Neural progenitor cell (in vitro differentiated cells): ENCODE data around the gene SDC1. TPM values are rescaled to one million over a fixed set of nuclear protein-coding genes. Genes with fewer than 3 reads are reported as not detected.

Experiments used
- DNase-seq: peaks from one replicate; pipeline ENCODE4 v3.0.0-alpha.2; 2016; ENCODE audit warnings: low spot score
- H2AFZ ChIP-seq: fragments of 200-600 bp; sonication (generic); replicated peaks from 2 replicates; pipeline ENCODE4 v1.6.1; 2016; ENCODE audit warnings: antibody characterized with exemption
- H3F3A ChIP-seq: fragments of 200-600 bp; sonication (generic); 2 replicates; pipeline ENCODE4 v1.6.1; 2016; ENCODE audit warnings: antibody characterized with exemption, low read depth
- H3K27ac ChIP-seq: fragments of 200-600 bp; sonication (generic); 2 replicates; pipeline ENCODE4 v1.5.1; 2016; ENCODE audit warnings: mild to moderate bottlenecking
- H3K27me3 ChIP-seq: fragments of 200-600 bp; sonication (generic); 2 replicates; pipeline ENCODE4 v1.6.1; 2016; ENCODE audit warnings: mild to moderate bottlenecking, moderate library complexity
- H3K36me3 ChIP-seq: fragments of 200-600 bp; sonication (generic); 2 replicates; pipeline ENCODE4 v1.5.1; 2016
- H3K4me1 ChIP-seq: fragments of 200-600 bp; sonication (generic); 2 replicates; pipeline ENCODE4 v1.6.1; 2016; ENCODE audit warnings: mixed run types
- H3K4me2 ChIP-seq: fragments of 200-600 bp; sonication (generic); 2 replicates; pipeline ENCODE4 v1.6.1; 2016
- H3K4me3 ChIP-seq: fragments of 200-600 bp; sonication (generic); 2 replicates; pipeline ENCODE4 v1.5.1; 2016
- H3K79me2 ChIP-seq: fragments of 200-600 bp; sonication (generic); 2 replicates; pipeline ENCODE4 v1.6.1; 2016; ENCODE audit warnings: low read depth
- H3K9ac ChIP-seq: fragments of 200-600 bp; sonication (generic); 2 replicates; pipeline ENCODE4 v1.6.1; 2016
- H3K9me3 ChIP-seq: fragments of 200-600 bp; sonication (generic); 2 replicates; pipeline ENCODE4 v1.5.1; 2016; ENCODE audit warnings: low read depth
- H4K20me1 ChIP-seq: fragments of 200-600 bp; sonication (generic); 2 replicates; pipeline ENCODE4 v1.6.1; 2016; ENCODE audit warnings: low read depth
- H3K27ac Mint-ChIP-seq: 3 replicates; pipeline ENCODE4 v1.8.0; 2021; ENCODE audit warnings: mixed read lengths
- H3K27me3 Mint-ChIP-seq: 2 replicates; pipeline ENCODE4 v1.8.0; 2022; ENCODE audit warnings: low read depth, mild to moderate bottlenecking, inconsistent platforms, moderate library complexity, mixed read lengths; ENCODE audit not compliant: insufficient read depth
- H3K36me3 Mint-ChIP-seq: 3 replicates; pipeline ENCODE4 v1.8.0; 2021; ENCODE audit warnings: mixed read lengths
- H3K4me1 Mint-ChIP-seq: 3 replicates; pipeline ENCODE4 v1.8.0; 2021; ENCODE audit warnings: mixed read lengths
- H3K4me3 Mint-ChIP-seq: 3 replicates; pipeline ENCODE4 v1.8.0; 2021; ENCODE audit warnings: mild to moderate bottlenecking, moderate library complexity, mixed read lengths
- H3K9me3 Mint-ChIP-seq: 3 replicates; pipeline ENCODE4 v1.8.0; 2020; ENCODE audit warnings: mixed read lengths
- CTCF ChIP-seq: fragments of 200-600 bp; sonication (generic); IDR thresholded peaks from 2 replicates; pipeline ENCODE4 v1.5.1; 2017; ENCODE audit warnings: antibody characterized with exemption, mild to moderate bottlenecking
- EZH2 ChIP-seq: fragments of 200-600 bp; sonication (generic); IDR thresholded peaks from 2 replicates; pipeline ENCODE4 v1.6.1; 2017; ENCODE audit warnings: antibody characterized with exemption, mild to moderate bottlenecking, moderate library complexity
- EZH2phosphoT487 ChIP-seq: fragments of 200-600 bp; sonication (generic); IDR thresholded peaks from 2 replicates; pipeline ENCODE4 v1.6.1; 2017; ENCODE audit warnings: antibody characterized with exemption
- total RNA-seq: library from RNA; depleted of rRNA; stranded (reverse); fragments of >200 nt; gene quantifications from 2 replicates; pipeline ENCODE4 v1.2.3, GENCODE V29; 2015; ENCODE audit warnings: low replicate concordance

The SDC1 gene
- total RNA-seq, 1 donor from 2014 or later: 27.5 TPM

GRCh38 chr2:20190170-20190569 is 34.8 kb downstream of the SDC1 start:
- Mint-ChIP-seq H3K9me3 (no peaks in the 10 kb centered on the region), H3K27me3 (peaks cover 11% of the 10 kb centered on the region), H3K4me3 (no peak overlapping the region), H3K27ac (no peak overlapping the region), H3K36me3 (no peaks in the 10 kb centered on the region), H3K4me1 (peaks cover 42% of the 10 kb centered on the region)
- H3K27me3 ChIP-seq: no peaks in the 10 kb centered on the region
- peaks cover 41% of the 10 kb centered on the region for H3F3A ChIP-seq
- no peak for DNase-seq
- peaks cover 3% of the 10 kb centered on the region for H4K20me1 ChIP-seq
- H3K9me3 ChIP-seq: no peaks in the 10 kb centered on the region
- H3K27ac ChIP-seq: no peak overlapping the region
- H2AFZ ChIP-seq: no peak overlapping the region
- no peaks in the 10 kb centered on the region for H3K36me3 ChIP-seq
- no peaks in the 10 kb centered on the region for H3K79me2 ChIP-seq
- H3K4me3 ChIP-seq: no peak overlapping the region
- TF ChIP-seq EZH2phosphoT487 (no peak), CTCF (no peak), EZH2 (no peak)
- no peak overlapping the region for H3K9ac ChIP-seq
- no peak overlapping the region for H3K4me2 ChIP-seq
- peaks cover 69% of the 10 kb centered on the region for H3K4me1 ChIP-seq

GRCh38 chr2:20189299-20189931 is 35.5 kb downstream of the SDC1 start:
- H3K27me3 Mint-ChIP-seq: peaks cover 11% of the 10 kb centered on the region
- H3K36me3 Mint-ChIP-seq: no peaks in the 10 kb centered on the region
- no peak for DNase-seq
- Histone ChIP-seq H3K9me3 (no peaks in the 10 kb centered on the region), H3K27me3 (no peaks in the 10 kb centered on the region), H3K9ac (no peak overlapping the region), H3K79me2 (no peaks in the 10 kb centered on the region), H2AFZ (no peak overlapping the region), H3K4me1 (peaks cover 71% of the 10 kb centered on the region), H3F3A (peaks cover 41% of the 10 kb centered on the region), H3K36me3 (no peaks in the 10 kb centered on the region), H3K4me2 (peak overlapping the region; percentile 49), H3K4me3 (no peak overlapping the region), H3K27ac (no peak overlapping the region), H4K20me1 (peaks cover 3% of the 10 kb centered on the region)
- H3K4me3 Mint-ChIP-seq: no peak overlapping the region
- TF ChIP-seq EZH2 (no peak), EZH2phosphoT487 (no peak), CTCF (no peak)
- no peaks in the 10 kb centered on the region for H3K9me3 Mint-ChIP-seq
- peak overlapping the region; percentile 64 for H3K27ac Mint-ChIP-seq
- peaks cover 44% of the 10 kb centered on the region for H3K4me1 Mint-ChIP-seq

- Histone ChIP-seq H4K20me1 (peaks cover 3% of the 10 kb centered on the region), H3K27me3 (no peaks in the 10 kb centered on the region), H3K79me2 (no peaks in the 10 kb centered on the region), H3K36me3 (no peaks in the 10 kb centered on the region), H2AFZ (no peak overlapping the region), H3K9me3 (no peaks in the 10 kb centered on the region), H3F3A (peaks cover 41% of the 10 kb centered on the region), H3K4me2 (peak overlapping the region; percentile 49), H3K4me3 (no peak overlapping the region), H3K9ac (no peak overlapping the region), H3K27ac (peak overlapping the region; percentile 6), H3K4me1 (peaks cover 70% of the 10 kb centered on the region)
- Mint-ChIP-seq H3K4me3 (peak overlapping the region; percentile 41), H3K27me3 (peaks cover 11% of the 10 kb centered on the region), H3K9me3 (no peaks in the 10 kb centered on the region), H3K27ac (peak overlapping the region; percentile 64), H3K4me1 (peaks cover 45% of the 10 kb centered on the region), H3K36me3 (no peaks in the 10 kb centered on the region)
- no peak for TF ChIP-seq EZH2
- TF ChIP-seq EZH2phosphoT487: no peak
- no peak for TF ChIP-seq CTCF
- peak; percentile 91 for DNase-seq
These were observed 36.1 kb downstream of the SDC1 start for GRCh38 chr2:20188851-20189250.
